Pulmonary artery endothelial cell (primary cell): ENCODE measurements around the gene TUBB. TPM values are rescaled to one million over a fixed set of nuclear protein-coding genes. Genes with fewer than 3 reads are reported as not detected.
A peak's percentile ranks its signal among the peaks of the same experiment; 100 is the strongest.
"Not testable (repeated sequence)": the region's sequence is repeated elsewhere in the genome, so short reads cannot be mapped to it uniquely, and the experiment has no call there.

Experiments used
- DNase-seq: peaks from one replicate; pipeline ENCODE4 v3.0.0-alpha.2; 2011; ENCODE audit warnings: low read depth, low spot score
- total RNA-seq: library from RNA; depleted of rRNA; stranded (reverse); fragments of >200 nt; gene quantifications from 2 replicates; pipeline ENCODE4 v1.2.3, GENCODE V29; 2014

TUBB gene
- total RNA-seq, 1 donor from 2014 or later: 537 TPM

DNA sequence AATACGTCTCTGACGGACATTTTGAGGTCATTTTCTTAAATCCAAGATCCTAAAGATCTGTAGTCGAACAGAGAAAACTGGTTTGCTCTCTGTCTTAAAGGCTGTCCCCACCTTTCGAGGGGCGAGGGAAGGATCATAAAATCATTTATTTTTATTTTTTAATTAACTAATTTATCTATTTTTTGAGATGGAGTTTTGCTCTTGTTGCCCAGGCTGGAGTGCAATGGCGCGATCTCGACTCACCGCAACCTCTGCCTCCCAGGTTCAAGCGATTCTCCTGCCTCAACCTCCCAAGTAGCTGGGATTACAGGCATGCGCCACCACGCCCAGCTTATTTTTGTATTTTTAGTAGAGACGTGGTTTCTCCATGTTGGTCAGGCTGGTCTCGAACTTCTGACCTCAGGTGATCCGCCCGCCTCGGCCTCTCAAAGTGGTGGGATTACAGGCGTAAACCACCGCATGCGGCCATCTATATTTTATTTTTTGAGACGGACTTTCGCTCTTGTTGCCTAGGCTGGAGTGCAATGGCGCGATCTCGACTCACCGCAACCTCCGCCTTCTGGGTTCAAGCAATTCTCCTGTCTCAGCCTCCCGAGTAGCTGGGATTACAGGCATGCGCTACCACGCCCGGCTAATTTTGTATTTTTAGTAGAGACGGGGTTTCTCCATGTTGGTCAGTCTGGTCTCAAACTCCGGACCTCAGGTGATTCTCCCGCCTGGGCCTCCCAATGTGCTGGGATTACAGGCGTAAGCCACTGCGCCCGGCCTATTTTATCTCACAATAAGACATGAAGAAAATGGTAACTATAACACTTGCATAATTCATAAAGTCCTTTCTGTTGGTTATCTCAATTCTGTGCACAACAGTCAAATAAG lies 2.1 kb upstream of the TUBB start:
- DNase-seq: not testable (repeated sequence)

- no peak for DNase-seq
These were observed 796 bp upstream of the TUBB start for GRCh38 chr6:30719356-30719755.

- DNase-seq: no peak
These were observed 616 bp downstream of the TUBB start for GRCh38 chr6:30720738-30721197.

DNA sequence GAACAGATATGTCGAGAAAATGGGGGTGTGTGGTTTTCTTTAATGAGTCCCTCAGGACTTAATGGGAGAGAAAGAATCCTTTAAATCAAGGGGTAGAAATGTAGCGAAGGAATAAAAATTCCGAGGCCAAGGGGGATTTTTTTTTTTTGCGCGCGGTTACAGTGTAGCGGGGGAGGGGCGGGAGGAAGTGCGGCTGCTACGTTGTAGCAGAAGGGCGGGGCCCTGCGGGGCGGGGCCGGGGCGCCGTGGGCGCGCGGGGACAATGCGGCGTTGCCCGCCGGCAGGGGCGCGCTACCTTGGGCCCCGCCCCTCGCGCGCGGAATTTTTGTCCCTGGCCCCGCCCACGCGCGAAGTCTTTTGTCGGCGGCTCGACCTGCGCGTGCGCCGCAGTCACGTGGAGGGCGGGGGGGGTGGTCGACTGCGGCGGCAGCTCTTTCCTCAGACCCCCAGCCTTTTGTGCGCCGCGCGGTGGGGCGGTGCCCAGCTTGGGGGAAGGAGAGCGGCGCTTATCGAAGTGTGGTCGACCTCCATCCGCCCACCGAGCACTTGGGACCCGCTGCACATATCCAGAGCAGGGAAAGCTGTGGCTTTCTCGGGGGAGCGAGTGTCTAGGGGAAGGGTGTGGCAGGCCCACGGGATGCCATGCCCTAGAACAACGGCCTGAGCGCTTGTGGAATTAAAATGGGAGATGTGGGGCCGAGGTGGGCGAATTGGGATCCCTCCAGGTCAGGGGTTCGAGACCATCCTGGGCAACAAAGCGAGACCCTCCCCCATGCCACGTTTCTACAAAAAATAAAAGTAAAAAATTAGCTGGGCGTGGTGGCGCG lies 1.3 kb downstream of the TUBB start:
- peak; percentile 69 for DNase-seq

DNA sequence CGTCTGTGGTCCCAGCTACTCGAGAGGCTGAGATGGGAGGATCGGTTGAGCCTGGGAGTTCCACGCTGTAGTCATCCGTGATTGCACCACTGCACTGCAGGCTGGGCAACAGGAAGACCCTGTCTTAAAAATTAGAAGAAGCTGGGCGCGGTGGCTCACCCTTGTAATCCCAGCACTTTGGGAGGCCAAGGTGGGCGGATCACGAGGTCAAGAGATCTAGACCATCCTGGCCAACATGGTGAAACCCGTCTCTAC lies 1.8 kb downstream of the TUBB start:
- DNase-seq: not testable (repeated sequence)

GRCh38 chr6:30722280-30723112 lies 2.3 kb downstream of the TUBB start:
- DNase-seq: no peak

DNA sequence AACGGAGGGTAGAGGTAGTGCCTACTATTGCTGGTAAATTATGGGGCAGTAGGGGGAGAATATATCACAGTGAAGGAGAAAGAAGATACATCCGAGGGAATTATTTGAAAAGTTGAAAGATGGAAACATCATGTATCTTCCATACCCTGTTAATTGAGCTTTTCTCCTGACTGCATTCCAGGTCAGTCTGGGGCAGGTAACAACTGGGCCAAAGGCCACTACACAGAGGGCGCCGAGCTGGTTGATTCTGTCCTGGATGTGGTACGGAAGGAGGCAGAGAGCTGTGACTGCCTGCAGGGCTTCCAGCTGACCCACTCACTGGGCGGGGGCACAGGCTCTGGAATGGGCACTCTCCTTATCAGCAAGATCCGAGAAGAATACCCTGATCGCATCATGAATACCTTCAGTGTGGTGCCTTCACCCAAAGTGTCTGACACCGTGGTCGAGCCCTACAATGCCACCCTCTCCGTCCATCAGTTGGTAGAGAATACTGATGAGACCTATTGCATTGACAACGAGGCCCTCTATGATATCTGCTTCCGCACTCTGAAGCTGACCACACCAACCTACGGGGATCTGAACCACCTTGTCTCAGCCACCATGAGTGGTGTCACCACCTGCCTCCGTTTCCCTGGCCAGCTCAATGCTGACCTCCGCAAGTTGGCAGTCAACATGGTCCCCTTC lies 3.1 kb downstream of the TUBB start:
- not testable (repeated sequence) for DNase-seq

DNA sequence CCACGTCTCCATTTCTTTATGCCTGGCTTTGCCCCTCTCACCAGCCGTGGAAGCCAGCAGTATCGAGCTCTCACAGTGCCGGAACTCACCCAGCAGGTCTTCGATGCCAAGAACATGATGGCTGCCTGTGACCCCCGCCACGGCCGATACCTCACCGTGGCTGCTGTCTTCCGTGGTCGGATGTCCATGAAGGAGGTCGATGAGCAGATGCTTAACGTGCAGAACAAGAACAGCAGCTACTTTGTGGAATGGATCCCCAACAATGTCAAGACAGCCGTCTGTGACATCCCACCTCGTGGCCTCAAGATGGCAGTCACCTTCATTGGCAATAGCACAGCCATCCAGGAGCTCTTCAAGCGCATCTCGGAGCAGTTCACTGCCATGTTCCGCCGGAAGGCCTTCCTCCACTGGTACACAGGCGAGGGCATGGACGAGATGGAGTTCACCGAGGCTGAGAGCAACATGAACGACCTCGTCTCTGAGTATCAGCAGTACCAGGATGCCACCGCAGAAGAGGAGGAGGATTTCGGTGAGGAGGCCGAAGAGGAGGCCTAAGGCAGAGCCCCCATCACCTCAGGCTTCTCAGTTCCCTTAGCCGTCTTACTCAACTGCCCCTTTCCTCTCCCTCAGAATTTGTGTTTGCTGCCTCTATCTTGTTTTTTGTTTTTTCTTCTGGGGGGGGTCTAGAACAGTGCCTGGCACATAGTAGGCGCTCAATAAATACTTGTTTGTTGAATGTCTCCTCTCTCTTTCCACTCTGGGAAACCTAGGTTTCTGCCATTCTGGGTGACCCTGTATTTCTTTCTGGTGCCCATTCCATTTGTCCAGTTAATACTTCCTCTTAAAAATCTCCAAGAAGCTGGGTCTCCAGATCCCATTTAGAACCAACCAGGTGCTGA lies 3.9 kb downstream of the TUBB start:
- DNase-seq: not testable (repeated sequence)

GRCh38 chr6:30724906-30725667 lies 4.9 kb downstream of the TUBB start:
- no peak for DNase-seq

GRCh38 chr6:30725713-30726505 lies 5.8 kb downstream of the TUBB start:
- DNase-seq: no peak

DNA sequence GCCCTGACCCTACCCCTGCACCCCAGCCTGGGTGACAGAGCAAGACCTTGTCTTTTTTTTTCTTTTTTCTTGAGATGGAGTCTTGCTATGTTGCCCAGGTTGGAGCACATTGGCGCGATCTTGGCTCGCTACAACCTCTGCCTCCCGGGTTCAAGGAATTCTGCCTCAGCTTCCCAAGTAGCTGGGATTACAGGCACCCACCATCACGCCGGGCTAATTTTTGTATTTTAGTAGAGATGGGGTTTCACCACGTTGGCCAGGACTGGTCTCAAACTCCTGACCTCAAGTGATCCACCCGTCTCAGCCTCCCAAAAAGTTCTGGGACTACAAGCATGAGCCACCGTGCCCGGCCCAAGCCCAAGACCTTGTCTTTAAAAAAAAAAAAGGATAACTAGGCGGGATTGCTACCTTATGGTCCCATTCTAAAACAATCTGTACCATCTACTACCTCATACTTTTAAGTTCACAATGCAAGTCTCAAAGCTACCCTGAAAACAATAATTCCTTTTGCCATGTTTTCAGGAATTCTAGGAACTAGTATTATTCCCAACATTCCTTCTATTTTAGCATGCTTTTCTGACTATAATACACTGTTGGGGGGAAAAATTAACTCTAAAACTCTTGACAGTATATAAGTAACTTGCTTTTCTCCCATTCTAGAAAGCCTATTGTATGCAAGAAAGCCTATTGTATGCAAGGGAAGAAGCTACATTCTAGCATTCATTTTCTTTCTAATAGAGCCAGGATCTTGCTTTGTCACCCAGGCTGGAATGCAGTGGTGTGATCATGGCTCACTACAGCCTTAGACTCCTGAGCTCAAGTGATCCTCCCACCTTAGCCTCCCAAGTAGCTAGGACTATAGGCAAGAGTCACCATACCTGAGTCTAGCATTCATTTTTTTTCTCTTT lies 6.6 kb downstream of the TUBB start:
- no peak for DNase-seq

GRCh38 chr6:30727920-30728553 lies 7.9 kb downstream of the TUBB start:
- no peak for DNase-seq

DNA sequence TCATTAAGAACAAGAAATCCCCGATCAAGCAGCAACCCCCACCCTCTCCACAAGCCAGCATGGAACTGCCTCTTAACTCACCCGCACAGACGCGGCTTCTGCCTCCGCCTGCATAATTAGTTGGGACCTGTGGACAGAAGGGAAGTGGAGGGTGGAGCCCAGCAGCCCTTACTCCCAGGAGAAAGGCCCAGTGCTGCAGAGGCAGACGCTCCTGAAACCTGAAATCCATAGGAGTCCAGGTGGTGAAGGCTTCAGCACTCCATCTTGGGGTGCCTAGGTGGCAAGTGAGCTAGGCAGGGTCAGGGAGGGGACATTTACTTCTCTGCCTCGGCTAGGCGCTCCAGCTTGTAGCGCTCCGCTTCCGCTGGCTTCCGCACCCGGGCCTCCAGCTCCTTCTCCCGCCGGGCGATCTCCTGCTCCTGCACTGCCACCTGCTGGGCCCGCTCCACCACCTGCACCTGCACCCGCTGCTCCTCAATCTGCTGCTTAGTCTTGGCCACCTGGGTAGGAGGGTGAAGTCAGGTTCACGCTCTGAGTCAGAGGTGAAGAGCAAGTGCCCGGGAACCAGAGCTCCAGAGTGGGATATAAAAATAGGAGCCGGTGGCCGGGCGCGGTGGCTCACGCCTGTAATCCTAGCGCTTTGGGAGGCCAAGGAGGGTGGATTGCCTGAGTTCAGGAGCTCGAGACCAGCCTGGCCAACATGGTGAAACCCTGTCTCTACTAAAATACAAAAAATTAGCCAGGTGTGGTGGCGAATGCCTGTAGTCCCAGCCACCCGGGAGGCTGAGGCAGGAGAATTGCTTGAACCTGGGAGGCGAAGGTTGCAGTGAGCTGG lies 10.7 kb downstream of the TUBB start:
- DNase-seq: no peak

- DNase-seq: no peak
These were observed 12.2 kb downstream of the TUBB start for GRCh38 chr6:30732237-30732943.

DNA sequence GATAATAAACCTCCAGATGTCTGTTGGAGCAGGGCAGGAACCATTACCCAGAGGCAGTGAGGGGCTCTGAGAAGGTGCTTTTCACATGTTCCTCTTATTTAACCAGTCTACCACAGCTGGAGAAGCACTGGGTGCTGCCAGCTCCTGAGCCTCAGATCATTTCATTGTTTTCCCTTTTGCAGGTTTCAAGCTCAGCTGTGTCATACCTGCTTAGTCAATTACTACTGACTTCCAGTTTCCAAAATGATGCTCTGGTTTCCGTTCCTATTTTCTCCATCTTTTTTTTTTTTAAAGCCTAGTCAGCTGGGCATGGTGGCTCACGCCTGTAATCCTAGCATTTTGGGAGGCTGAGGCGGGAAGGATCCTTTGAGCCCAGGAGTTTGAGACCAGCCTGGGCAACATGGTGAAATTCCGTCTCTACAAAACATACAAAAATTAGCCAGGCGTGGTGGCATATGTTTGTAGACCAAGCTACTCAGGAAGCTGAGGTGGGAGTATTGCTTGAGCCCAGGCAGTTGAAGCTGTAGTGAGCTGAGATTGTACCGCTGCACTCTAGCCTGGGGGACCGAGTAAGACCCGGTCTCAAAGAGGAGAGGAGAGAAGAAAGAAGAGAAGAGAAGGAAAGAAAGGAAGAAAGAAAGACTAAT lies 15.6 kb downstream of the TUBB start:
- DNase-seq: no peak
